Transverse colon (tissue), 4 donors: Measurements from ENCODE around the gene PRDM1. TPM values are rescaled to one million over a fixed set of nuclear protein-coding genes. Genes with fewer than 3 reads are reported as not detected.

Source experiments
- DNase-seq: peaks from one replicate; pipeline ENCODE4 v3.0.0-alpha.2; 2019
- H3K27ac ChIP-seq, 4 donors: fragments of 200-600 bp; sonication (generic); 2 replicates each; pipeline ENCODE4 v1.5.1; 2016 to 2018; ENCODE audit warnings: inconsistent platforms in 4 of 4
- H3K27me3 ChIP-seq: fragments of 200-600 bp; sonication (generic); 2 replicates; pipeline ENCODE4 v1.5.1; 2017; ENCODE audit warnings: inconsistent platforms
- H3K36me3 ChIP-seq, 4 donors: fragments of 200-600 bp; sonication (generic); 2 replicates each; pipeline ENCODE4 v1.5.1; 2017 to 2019; ENCODE audit warnings: inconsistent platforms in 4 of 4
- H3K4me1 ChIP-seq, 4 donors: fragments of 200-600 bp; sonication (generic); 2 replicates each; pipeline ENCODE4 v1.5.1; 2017 to 2020; ENCODE audit warnings: inconsistent platforms in 4 of 4
- H3K4me3 ChIP-seq, 4 donors: fragments of 200-600 bp; sonication (generic); 1 replicate in 1 of 4; 2 replicates in 3 of 4; pipeline versions ENCODE4 v1.5.1 to v1.6.1; 2017 to 2019; ENCODE audit warnings: inconsistent platforms in 4 of 4
- H3K9me3 ChIP-seq, 2 donors: fragments of 200-600 bp; sonication (generic); 2 replicates each; pipeline ENCODE4 v1.5.1; 2017 to 2019; ENCODE audit warnings: inconsistent platforms in 2 of 2
- EP300 ChIP-seq: sonication (generic); formaldehyde crosslinking; IDR thresholded peaks from one replicate; pipeline ENCODE4 v1.6.1; 2017; ENCODE audit warnings: antibody characterized with exemption, low read depth
- POLR2A ChIP-seq: fragments of 450-650 bp; IDR thresholded peaks from one replicate; pipeline ENCODE4 v1.6.1; 2016; ENCODE audit warnings: antibody characterized with exemption, mild to moderate bottlenecking, moderate library complexity
- POLR2AphosphoS5 ChIP-seq, 3 donors: sonication (generic); formaldehyde crosslinking; IDR thresholded peaks; one replicate each; pipeline ENCODE4 v1.6.1; 2016; ENCODE audit warnings: antibody characterized with exemption in 3 of 3
- WGBS, 2 donors: methylation state at CpG; one replicate each; pipeline ENCODE4 v1.1.5; 2018; ENCODE audit warnings: low coverage in 1 of 2; 5-methylcytosine and 5-hydroxymethylcytosine counted together
- in situ Hi-C, 4 donors: fragments of 200-750 bp; cut with MboI; loops; one replicate each; pipeline versions ENCODE4 v1.15.0 to v1.15.1; 2017; ENCODE audit warnings: low sequenced_read_pairs in 3 of 4, low pct_ligation_motif_present in 1 of 4, low pct_unique_long_range_greater_than_20kb in 1 of 4
- intact Hi-C: fragments of 100-400 bp; cut with DNase I; formaldehyde crosslinking; loops from one replicate; pipeline ENCODE4 v1.15.1; 2023; ENCODE audit warnings: low total_unique reads
- total RNA-seq, 4 donors: library from RNA; depleted of rRNA; stranded (reverse); fragments of >200 nt; gene quantifications; one replicate each; pipeline ENCODE4 v1.1.0, GENCODE V29; 2016
- TF ChIP-seq, protein P1 (sequence below), 5 experiments: fragments of 200-600 bp in 3 of 5; fragments of 450-650 bp in 2 of 5; sonication (generic) in 3 of 5; IDR thresholded peaks; 1 replicate in 2 of 5; 2 replicates in 3 of 5; pipeline ENCODE4 v1.5.1; 2016 to 2017; ENCODE audit warnings: antibody characterized with exemption in 5 of 5, inconsistent platforms in 3 of 5, mild to moderate bottlenecking in 2 of 5, moderate library complexity in 1 of 5

The PRDM1 gene
- total RNA-seq, 4 donors from 2014 or later, result 2.4 to 32.4 (median 18.6) TPM

DNA sequence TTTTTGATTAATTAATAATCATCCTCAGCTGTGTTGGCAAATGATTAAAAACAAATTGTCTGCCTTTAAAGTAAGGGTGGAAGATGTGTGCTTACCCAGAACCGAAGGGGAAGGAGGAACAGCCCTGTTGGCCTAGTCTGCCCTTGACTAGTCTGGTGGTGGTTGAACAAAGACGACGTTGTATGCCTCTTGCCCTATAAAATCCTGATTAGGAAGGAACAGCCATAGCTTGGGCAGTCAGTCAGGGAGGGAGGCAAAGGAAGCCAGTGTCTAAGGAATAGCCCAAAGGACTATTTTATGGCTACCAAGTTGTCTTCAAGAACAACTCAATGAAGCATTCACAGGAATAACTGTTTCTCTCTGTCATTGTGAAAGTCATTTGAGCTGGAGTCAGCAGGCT is 70.7 kb downstream of the PRDM1 start:
- Histone ChIP-seq H3K4me1 (no peaks in the 10 kb centered on the region), H3K36me3 (no peaks in the 10 kb centered on the region), H3K27ac (no peak overlapping the region), H3K9me3 (no peaks in the 10 kb centered on the region), H3K4me3 (no peak overlapping the region), H3K27me3 (no peaks in the 10 kb centered on the region)
- no peak for DNase-seq
- in situ Hi-C loops (no loop called here), intact Hi-C loops (no loop called here)
- TF ChIP-seq, protein P1, sequence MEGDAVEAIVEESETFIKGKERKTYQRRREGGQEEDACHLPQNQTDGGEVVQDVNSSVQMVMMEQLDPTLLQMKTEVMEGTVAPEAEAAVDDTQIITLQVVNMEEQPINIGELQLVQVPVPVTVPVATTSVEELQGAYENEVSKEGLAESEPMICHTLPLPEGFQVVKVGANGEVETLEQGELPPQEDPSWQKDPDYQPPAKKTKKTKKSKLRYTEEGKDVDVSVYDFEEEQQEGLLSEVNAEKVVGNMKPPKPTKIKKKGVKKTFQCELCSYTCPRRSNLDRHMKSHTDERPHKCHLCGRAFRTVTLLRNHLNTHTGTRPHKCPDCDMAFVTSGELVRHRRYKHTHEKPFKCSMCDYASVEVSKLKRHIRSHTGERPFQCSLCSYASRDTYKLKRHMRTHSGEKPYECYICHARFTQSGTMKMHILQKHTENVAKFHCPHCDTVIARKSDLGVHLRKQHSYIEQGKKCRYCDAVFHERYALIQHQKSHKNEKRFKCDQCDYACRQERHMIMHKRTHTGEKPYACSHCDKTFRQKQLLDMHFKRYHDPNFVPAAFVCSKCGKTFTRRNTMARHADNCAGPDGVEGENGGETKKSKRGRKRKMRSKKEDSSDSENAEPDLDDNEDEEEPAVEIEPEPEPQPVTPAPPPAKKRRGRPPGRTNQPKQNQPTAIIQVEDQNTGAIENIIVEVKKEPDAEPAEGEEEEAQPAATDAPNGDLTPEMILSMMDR (IDR thresholded peaks at IDR 0.05), result no peak
- TF ChIP-seq POLR2A, result no peak
- no peak for TF ChIP-seq EP300
- no peak for TF ChIP-seq POLR2AphosphoS5 (IDR thresholded peaks at IDR 0.05)
- WGBS, 2 donors, result 68% methylated on average over 3 of the region's 3 CpGs

DNA sequence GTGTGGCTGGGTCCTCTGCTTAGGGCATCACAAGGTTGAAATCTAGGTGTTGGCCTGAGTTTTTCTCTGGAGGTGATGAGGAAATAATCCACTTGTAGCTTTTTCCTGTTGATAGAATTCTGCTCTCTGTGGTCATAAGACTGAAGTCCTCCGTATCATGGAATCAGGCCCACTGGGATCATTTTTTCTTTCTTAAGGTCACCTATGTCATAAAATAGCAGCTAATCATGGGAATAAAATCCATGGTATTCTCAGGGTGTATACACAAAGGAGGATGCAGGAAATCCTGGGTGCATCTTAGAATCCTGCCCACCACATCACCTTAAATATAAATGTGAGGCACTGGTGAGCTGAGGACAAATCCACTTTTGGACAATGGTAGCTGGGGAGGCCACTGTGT is 72.7 kb downstream of the PRDM1 start:
- Histone ChIP-seq H3K36me3 (no peaks in the 10 kb centered on the region), H3K4me3 (no peak overlapping the region), H3K9me3 (no peaks in the 10 kb centered on the region), H3K27me3 (no peaks in the 10 kb centered on the region), H3K4me1 (peaks cover 0 to 6% (median 0%) of the 10 kb centered on the region in 4 donors), H3K27ac (no peak overlapping the region)
- WGBS, 2 donors, result 96% methylated on average over 1 of the region's 1 CpG; no CpG with 5 or more reads in 1 of the 2 donors
- DNase-seq, result no peak
- TF ChIP-seq, protein P1 (IDR thresholded peaks at IDR 0.05), result no peak
- TF ChIP-seq POLR2A (no peak), EP300 (no peak), POLR2AphosphoS5 (IDR thresholded peaks at IDR 0.05) (no peak)
- in situ Hi-C loops, result no loop called here
- intact Hi-C loops, result no loop called here

Other genes with a start within 250 kb of the PRDM1 start
- gene ATG5, start 239.4 kb downstream of the PRDM1 start, total RNA-seq, result 10 to 100 TPM; 21.7 to 56.4 (median 44.9) TPM